GM12891 (cell line): ENCODE measurements around the gene TRAPPC1.
"Not testable (repeated sequence)": the region's sequence is repeated elsewhere in the genome, so short reads cannot be mapped to it uniquely, and the experiment has no call there.

Experiments used
- POLR2A ChIP-seq: IDR thresholded peaks from 2 replicates; pipeline ENCODE4 v1.6.1; 2011; ENCODE audit warnings: low read depth, low read length, control low read depth
- TAF1 ChIP-seq: IDR thresholded peaks from 2 replicates; pipeline ENCODE4 v1.6.1; 2011; ENCODE audit warnings: low read depth, low read length, control low read depth

GRCh38 chr17:7953266-7953665 is 21.5 kb upstream of the TRAPPC1 start:
- TF ChIP-seq POLR2A, TAF1: not testable (repeated sequence)
